ENCODE data around the gene MECP2. TPM values are rescaled to one million over a fixed set of nuclear protein-coding genes. Genes with fewer than 3 reads are reported as not detected.
A peak's percentile ranks its signal among the peaks of the same experiment; 100 is the strongest.

Gene MECP2
- total and polyA plus RNA-seq, 2 of the 13 experiments (the other 11 are each of a cell fraction or from before 2014, with no cell fraction given) = 7.9 to 18.1 TPM

DNA sequence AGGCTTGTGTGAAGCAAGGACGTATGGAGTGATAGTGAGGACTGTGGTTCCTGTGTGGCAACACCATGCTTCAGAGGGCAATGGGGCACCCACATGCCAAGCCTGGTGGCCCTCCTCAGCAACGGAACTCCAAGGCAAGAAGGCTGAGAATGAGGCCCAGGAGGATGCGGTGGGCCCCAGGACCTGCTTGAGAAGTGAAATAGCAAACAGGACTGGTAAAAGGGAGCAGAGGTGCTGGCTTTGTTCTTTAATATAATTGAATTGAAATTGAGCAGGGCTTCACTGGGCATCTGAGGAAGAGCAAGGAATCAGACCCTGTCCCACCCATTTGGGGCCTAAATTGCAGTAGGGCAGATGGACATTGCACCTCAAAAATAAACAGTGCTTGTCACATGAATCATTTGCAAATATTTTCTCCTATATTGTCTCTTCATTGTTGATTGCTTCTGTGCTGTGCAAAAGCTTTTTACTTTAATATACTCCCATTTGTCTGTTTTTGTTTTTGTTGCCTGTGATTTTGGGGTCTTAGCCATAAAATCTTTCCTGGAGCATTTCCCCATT, 122.7 kb downstream of the MECP2 start (continued):
- TF ChIP-seq ZNF232 (CRISPR knock-in tag; IDR thresholded peaks at IDR 0.05; ENCODE audit: borderline replicate concordance) (no peak), RBM22 (optimal IDR thresholded peaks at IDR 0.05; ENCODE audit: low read length) (no peak), ATF7 (IDR thresholded peaks at IDR 0.05) (no peak), ATF7 (CRISPR knock-in tag; IDR thresholded peaks at IDR 0.05) (no peak), GABPA (IDR thresholded peaks at IDR 0.05; ENCODE audit: low read depth, low read length) (no peak), GABPA (CRISPR knock-in tag; IDR thresholded peaks at IDR 0.05; ENCODE audit: low read depth) (no peak), ZBTB37 (CRISPR knock-in tag; IDR thresholded peaks at IDR 0.05) (no peak)
- TF ChIP-seq, protein P1, sequence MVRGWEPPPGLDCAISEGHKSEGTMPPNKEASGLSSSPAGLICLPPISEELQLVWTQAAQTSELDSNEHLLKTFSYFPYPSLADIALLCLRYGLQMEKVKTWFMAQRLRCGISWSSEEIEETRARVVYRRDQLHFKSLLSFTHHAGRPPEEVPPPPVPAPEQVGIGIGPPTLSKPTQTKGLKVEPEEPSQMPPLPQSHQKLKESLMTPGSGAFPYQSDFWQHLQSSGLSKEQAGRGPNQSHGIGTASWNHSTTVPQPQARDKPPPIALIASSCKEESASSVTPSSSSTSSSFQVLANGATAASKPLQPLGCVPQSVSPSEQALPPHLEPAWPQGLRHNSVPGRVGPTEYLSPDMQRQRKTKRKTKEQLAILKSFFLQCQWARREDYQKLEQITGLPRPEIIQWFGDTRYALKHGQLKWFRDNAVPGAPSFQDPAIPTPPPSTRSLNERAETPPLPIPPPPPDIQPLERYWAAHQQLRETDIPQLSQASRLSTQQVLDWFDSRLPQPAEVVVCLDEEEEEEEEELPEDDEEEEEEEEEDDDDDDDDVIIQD (CRISPR knock-in tag; IDR thresholded peaks at IDR 0.05; ENCODE audit: low read depth) = no peak
- TF ChIP-seq, protein P2, sequence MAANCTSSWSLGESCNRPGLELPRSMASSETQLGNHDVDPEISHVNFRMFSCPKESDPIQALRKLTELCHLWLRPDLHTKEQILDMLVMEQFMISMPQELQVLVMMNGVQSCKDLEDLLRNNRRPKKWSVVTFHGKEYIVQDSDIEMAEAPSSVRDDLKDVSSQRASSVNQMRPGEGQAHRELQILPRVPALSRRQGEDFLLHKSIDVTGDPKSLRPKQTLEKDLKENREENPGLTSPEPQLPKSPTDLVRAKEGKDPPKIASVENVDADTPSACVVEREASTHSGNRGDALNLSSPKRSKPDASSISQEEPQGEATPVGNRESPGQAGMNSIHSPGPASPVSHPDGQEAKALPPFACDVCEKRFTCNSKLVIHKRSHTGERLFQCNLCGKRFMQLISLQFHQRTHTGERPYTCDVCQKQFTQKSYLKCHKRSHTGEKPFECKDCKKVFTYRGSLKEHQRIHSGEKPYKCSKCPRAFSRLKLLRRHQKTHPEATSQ (CRISPR knock-in tag; IDR thresholded peaks at IDR 0.05; ENCODE audit: borderline replicate concordance) = no peak
- TF ChIP-seq, protein P3, sequence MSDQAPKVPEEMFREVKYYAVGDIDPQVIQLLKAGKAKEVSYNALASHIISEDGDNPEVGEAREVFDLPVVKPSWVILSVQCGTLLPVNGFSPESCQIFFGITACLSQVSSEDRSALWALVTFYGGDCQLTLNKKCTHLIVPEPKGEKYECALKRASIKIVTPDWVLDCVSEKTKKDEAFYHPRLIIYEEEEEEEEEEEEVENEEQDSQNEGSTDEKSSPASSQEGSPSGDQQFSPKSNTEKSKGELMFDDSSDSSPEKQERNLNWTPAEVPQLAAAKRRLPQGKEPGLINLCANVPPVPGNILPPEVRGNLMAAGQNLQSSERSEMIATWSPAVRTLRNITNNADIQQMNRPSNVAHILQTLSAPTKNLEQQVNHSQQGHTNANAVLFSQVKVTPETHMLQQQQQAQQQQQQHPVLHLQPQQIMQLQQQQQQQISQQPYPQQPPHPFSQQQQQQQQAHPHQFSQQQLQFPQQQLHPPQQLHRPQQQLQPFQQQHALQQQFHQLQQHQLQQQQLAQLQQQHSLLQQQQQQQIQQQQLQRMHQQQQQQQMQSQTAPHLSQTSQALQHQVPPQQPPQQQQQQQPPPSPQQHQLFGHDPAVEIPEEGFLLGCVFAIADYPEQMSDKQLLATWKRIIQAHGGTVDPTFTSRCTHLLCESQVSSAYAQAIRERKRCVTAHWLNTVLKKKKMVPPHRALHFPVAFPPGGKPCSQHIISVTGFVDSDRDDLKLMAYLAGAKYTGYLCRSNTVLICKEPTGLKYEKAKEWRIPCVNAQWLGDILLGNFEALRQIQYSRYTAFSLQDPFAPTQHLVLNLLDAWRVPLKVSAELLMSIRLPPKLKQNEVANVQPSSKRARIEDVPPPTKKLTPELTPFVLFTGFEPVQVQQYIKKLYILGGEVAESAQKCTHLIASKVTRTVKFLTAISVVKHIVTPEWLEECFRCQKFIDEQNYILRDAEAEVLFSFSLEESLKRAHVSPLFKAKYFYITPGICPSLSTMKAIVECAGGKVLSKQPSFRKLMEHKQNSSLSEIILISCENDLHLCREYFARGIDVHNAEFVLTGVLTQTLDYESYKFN (CRISPR knock-in tag; conservative IDR thresholded peaks at IDR 0.05) = peak; percentile 68
- TF ChIP-seq, protein P4, sequence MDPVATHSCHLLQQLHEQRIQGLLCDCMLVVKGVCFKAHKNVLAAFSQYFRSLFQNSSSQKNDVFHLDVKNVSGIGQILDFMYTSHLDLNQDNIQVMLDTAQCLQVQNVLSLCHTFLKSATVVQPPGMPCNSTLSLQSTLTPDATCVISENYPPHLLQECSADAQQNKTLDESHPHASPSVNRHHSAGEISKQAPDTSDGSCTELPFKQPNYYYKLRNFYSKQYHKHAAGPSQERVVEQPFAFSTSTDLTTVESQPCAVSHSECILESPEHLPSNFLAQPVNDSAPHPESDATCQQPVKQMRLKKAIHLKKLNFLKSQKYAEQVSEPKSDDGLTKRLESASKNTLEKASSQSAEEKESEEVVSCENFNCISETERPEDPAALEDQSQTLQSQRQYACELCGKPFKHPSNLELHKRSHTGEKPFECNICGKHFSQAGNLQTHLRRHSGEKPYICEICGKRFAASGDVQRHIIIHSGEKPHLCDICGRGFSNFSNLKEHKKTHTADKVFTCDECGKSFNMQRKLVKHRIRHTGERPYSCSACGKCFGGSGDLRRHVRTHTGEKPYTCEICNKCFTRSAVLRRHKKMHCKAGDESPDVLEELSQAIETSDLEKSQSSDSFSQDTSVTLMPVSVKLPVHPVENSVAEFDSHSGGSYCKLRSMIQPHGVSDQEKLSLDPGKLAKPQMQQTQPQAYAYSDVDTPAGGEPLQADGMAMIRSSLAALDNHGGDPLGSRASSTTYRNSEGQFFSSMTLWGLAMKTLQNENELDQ (CRISPR knock-in tag; IDR thresholded peaks at IDR 0.05; ENCODE audit: borderline replicate concordance) = no peak
- TF ChIP-seq, protein P5, sequence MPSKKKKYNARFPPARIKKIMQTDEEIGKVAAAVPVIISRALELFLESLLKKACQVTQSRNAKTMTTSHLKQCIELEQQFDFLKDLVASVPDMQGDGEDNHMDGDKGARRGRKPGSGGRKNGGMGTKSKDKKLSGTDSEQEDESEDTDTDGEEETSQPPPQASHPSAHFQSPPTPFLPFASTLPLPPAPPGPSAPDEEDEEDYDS (CRISPR knock-in tag; IDR thresholded peaks at IDR 0.05) = no peak
